HCT116 (cell line): ENCODE results near the gene NRROS. TPM values are rescaled to one million over a fixed set of nuclear protein-coding genes. Genes with fewer than 3 reads are reported as not detected.

Experiments used
- ATAC-seq: fragments of 200-7000 bp; cut with Tn5 transposase; 2 replicates; pipeline ENCODE4 v1.9.1; 2020; ENCODE audit warnings: mild to moderate bottlenecking, moderate library complexity
- BruUV-seq: library from RNA; stranded (reverse); fragments of 400-500 nt; replicated peaks from 2 replicates; lab custom pipeline; 2021; lab: Mats Ljungman, UMichigan
- CTCF ChIA-PET: fragments of 300-600 bp; sonication (Branson Sonifier 250); formaldehyde crosslinking; loops from one replicate; lab custom pipeline; 2021; ENCODE audit warnings: antibody characterized with exemption; lab: Charles Lee
- POLR2A ChIA-PET: fragments of 300-600, 350-600 bp; sonication (Branson Sonifier 250); formaldehyde crosslinking; loops from one replicate; lab custom pipeline; 2021; ENCODE audit warnings: antibody characterized with exemption; lab: Charles Lee
- RAD21 ChIA-PET, 2 experiments: fragments of 300-600 bp; sonication (Branson Sonifier 250); formaldehyde crosslinking; loops; one replicate each; lab custom pipeline; 2023; ENCODE audit warnings: low total read pairs in 2 of 2; ENCODE audit not compliant: uncharacterized antibody in 2 of 2, unreplicated experiment in 2 of 2, low non-redundant PET in 1 of 2; lab: Charles Lee
- DNase-seq: peaks from one replicate; pipeline ENCODE4 v3.0.0-alpha.2; 2010; ENCODE audit warnings: low read depth, low spot score
- H2AFZ ChIP-seq: fragments of 200-600 bp; shearing (Covaris generic), sonication (generic); 2 replicates; pipeline ENCODE4 v1.6.1; 2017; ENCODE audit warnings: low read depth, mixed run types, mixed read lengths, antibody characterized with exemption, low read length; ENCODE audit not compliant: poor library complexity, severe bottlenecking
- H3K27ac ChIP-seq: 2 replicates; pipeline ENCODE4 v1.5.1; 2012; ENCODE audit warnings: low read depth, low read length
- H3K27me3 ChIP-seq: fragments of 200-600 bp; sonication (generic); 2 replicates; pipeline ENCODE4 v1.6.1; 2016; ENCODE audit warnings: mixed run types, low read length, mixed read lengths; ENCODE audit not compliant: insufficient read depth
- H3K36me3 ChIP-seq, 2 experiments: fragments of 200-500 bp in 1 of 2; fragments of 200-600 bp in 1 of 2; sonication (Bioruptor generic) in 1 of 2; sonication (generic) in 1 of 2; 2 replicates each; pipeline versions ENCODE4 v1.5.1 to v1.6.1; 2014 to 2016; ENCODE audit warnings: low read length in 2 of 2, inconsistent platforms in 1 of 2, mixed read lengths in 1 of 2, mixed run types in 1 of 2; ENCODE audit not compliant: insufficient read depth in 2 of 2, control insufficient read depth in 1 of 2
- H3K4me1 ChIP-seq, 2 experiments: fragments of 200-600 bp in 1 of 2; sonication (generic) in 1 of 2; 2 replicates each; pipeline versions ENCODE4 v1.5.1 to v1.6.1; 2012 to 2017; ENCODE audit warnings: low read length in 2 of 2, inconsistent platforms in 1 of 2, mild to moderate bottlenecking in 1 of 2, mixed read lengths in 1 of 2, mixed run types in 1 of 2, moderate library complexity in 1 of 2; ENCODE audit not compliant: insufficient read depth in 2 of 2, control insufficient read depth in 1 of 2
- H3K4me2 ChIP-seq: fragments of 200-600 bp; sonication (generic); 2 replicates; pipeline ENCODE4 v1.6.1; 2017; ENCODE audit warnings: mixed run types, low read length, mixed read lengths
- H3K4me3 ChIP-seq, 2 experiments: fragments of 200-600 bp in 1 of 2; sonication (generic) in 1 of 2; replicated peaks in 1 of 2; 2 replicates each; pipeline ENCODE4 v1.5.1; 2011 to 2016; ENCODE audit warnings: low read length in 2 of 2, control low read depth in 1 of 2, low read depth in 1 of 2, mild to moderate bottlenecking in 1 of 2, mixed read lengths in 1 of 2, mixed run types in 1 of 2
- H3K79me2 ChIP-seq: fragments of 200-600 bp; sonication (generic); 2 replicates; pipeline ENCODE4 v1.6.1; 2017; ENCODE audit warnings: mild to moderate bottlenecking, mixed run types, low read length, moderate library complexity, mixed read lengths; ENCODE audit not compliant: insufficient read depth
- H3K9ac ChIP-seq: fragments of 200-600 bp; sonication (generic); 2 replicates; pipeline ENCODE4 v1.6.1; 2016; ENCODE audit warnings: low read length, mixed read lengths
- H3K9me2 ChIP-seq: fragments of 200-600 bp; sonication (generic), shearing (Covaris generic); 2 replicates; pipeline ENCODE4 v1.6.1; 2017; ENCODE audit warnings: mixed run types, mild to moderate bottlenecking, moderate library complexity; ENCODE audit not compliant: insufficient read depth
- H3K9me3 ChIP-seq, 2 experiments: fragments of 200-500 bp in 1 of 2; fragments of 200-600 bp in 1 of 2; sonication (Bioruptor generic) in 1 of 2; sonication (generic) in 1 of 2; 2 replicates each; pipeline ENCODE4 v1.6.1; 2014 to 2017; ENCODE audit warnings: low read length in 2 of 2, mixed read lengths in 2 of 2, inconsistent platforms in 1 of 2, low read depth in 1 of 2, mild to moderate bottlenecking in 1 of 2, mixed run types in 1 of 2, moderate library complexity in 1 of 2; ENCODE audit not compliant: control insufficient read depth in 1 of 2, insufficient read depth in 1 of 2
- H4K20me1 ChIP-seq: fragments of 200-600 bp; sonication (generic), shearing (Covaris generic); 2 replicates; pipeline ENCODE4 v1.6.1; 2017; ENCODE audit warnings: mixed run types, mild to moderate bottlenecking, moderate library complexity; ENCODE audit not compliant: insufficient read depth
- CEBPB ChIP-seq: IDR thresholded peaks from 2 replicates; pipeline ENCODE4 v1.6.1; 2012; ENCODE audit warnings: low read depth
- EGR1 ChIP-seq: IDR thresholded peaks from 2 replicates; pipeline ENCODE4 v1.6.1; 2012; ENCODE audit warnings: low read depth
- ELF1 ChIP-seq: IDR thresholded peaks from 2 replicates; pipeline ENCODE4 v1.6.1; 2012; ENCODE audit warnings: low read depth, borderline replicate concordance
- EZH2phosphoT487 ChIP-seq: fragments of 200-600 bp; IDR thresholded peaks from 2 replicates; pipeline ENCODE4 v1.6.1; 2018; ENCODE audit warnings: antibody characterized with exemption, borderline replicate concordance
- FOSL1 ChIP-seq: IDR thresholded peaks from 2 replicates; pipeline ENCODE4 v1.6.1; 2012; ENCODE audit warnings: low read depth
- JUND ChIP-seq: IDR thresholded peaks from 2 replicates; pipeline ENCODE4 v1.6.1; 2012
- POLR2A ChIP-seq: IDR thresholded peaks from 2 replicates; pipeline ENCODE4 v1.7.0; 2011; ENCODE audit warnings: borderline replicate concordance; ENCODE audit not compliant: insufficient read depth, insufficient read length; ENCODE audit errors: extremely low read depth
- RAD21 ChIP-seq: IDR thresholded peaks from 2 replicates; pipeline ENCODE4 v1.6.1; 2012; ENCODE audit warnings: low read depth, mild to moderate bottlenecking
- SIN3A ChIP-seq: IDR thresholded peaks from 2 replicates; pipeline ENCODE4 v1.6.1; 2012; ENCODE audit warnings: low read depth
- SP1 ChIP-seq: IDR thresholded peaks from 2 replicates; pipeline ENCODE4 v1.6.1; 2012; ENCODE audit warnings: low read depth
- SRF ChIP-seq: IDR thresholded peaks from 2 replicates; pipeline ENCODE4 v1.6.1; 2012; ENCODE audit warnings: low read depth
- TCF7L2 ChIP-seq: IDR thresholded peaks from 2 replicates; pipeline ENCODE4 v1.7.0; 2011; ENCODE audit warnings: borderline replicate concordance, inconsistent platforms; ENCODE audit not compliant: insufficient read depth, insufficient read length; ENCODE audit errors: extremely low read depth
- YY1 ChIP-seq: IDR thresholded peaks from 2 replicates; pipeline ENCODE4 v1.6.1; 2011; ENCODE audit warnings: low read length, low read depth, moderate library complexity, mild to moderate bottlenecking; ENCODE audit not compliant: insufficient replicate concordance; ENCODE audit errors: extremely low read depth
- ZNF274 ChIP-seq: fragments of 200-500 bp; sonication (Bioruptor generic); IDR thresholded peaks from 2 replicates; pipeline ENCODE4 v1.6.1; 2014; ENCODE audit warnings: mild to moderate bottlenecking, low read depth, low read length, inconsistent platforms
- intact Hi-C: fragments of 100-400 bp; cut with micrococcal nuclease; formaldehyde crosslinking; loops from 2 replicates; pipeline ENCODE4 v1.10.0; 2022
- total RNA-seq: library from RNA; stranded (reverse); gene quantifications from one replicate; pipeline ENCODE4 v1.2.1, GENCODE V29; 2021; ENCODE audit not compliant: unreplicated experiment
- TF ChIP-seq, protein P1 (sequence below): IDR thresholded peaks from 2 replicates; pipeline ENCODE4 v1.6.1; 2012
- TF ChIP-seq, protein P2 (sequence below): IDR thresholded peaks from 2 replicates; pipeline ENCODE4 v1.6.1; 2012; ENCODE audit warnings: low read depth
- TF ChIP-seq, protein P3 (sequence below): IDR thresholded peaks from 2 replicates; pipeline ENCODE4 v1.6.1; 2012
- TF ChIP-seq, protein P4 (sequence below), 3 experiments: fragments of 200-600 bp in 1 of 3; sonication (generic) in 1 of 3; IDR thresholded peaks in 2 of 3; conservative IDR thresholded peaks in 1 of 3; 2 replicates each; pipeline ENCODE4 v1.5.1; 2012 to 2017; ENCODE audit warnings: low read depth in 2 of 3, low read length in 2 of 3, antibody characterized with exemption in 1 of 3, borderline replicate concordance in 1 of 3, control low read depth in 1 of 3, mild to moderate bottlenecking in 1 of 3, mixed read lengths in 1 of 3, mixed run types in 1 of 3, moderate library complexity in 1 of 3; ENCODE audit not compliant: insufficient read depth in 1 of 3
- TF ChIP-seq, protein P5 (sequence below): IDR thresholded peaks from 2 replicates; pipeline ENCODE4 v1.6.1; 2011; ENCODE audit warnings: mild to moderate bottlenecking, low read length, moderate library complexity; ENCODE audit not compliant: insufficient replicate concordance; ENCODE audit errors: extremely low read depth

Gene NRROS
- total RNA-seq, 1 experiment from 2014 or later: 0.12 TPM

DNA sequence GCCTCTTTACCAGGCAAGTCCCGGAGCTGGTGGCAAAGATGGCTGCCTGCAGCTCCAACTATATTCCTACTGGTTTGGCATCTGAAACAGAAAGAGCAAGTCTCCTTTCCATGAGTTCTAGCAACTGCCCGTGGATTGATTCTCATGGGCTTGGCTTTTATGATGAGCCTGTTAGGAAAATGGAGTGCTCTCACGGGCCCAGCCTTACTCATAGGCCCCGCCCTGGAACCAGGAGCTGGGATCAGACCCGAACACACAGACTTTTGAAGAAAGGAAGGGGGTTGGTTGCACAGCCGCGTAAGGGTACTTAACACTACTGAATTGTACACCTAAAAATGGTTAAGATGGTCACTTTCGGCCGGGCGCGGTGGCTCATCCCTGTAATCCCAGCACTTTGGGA is 2.9 kb downstream of the NRROS start:
- BruUV-seq: no TSS peak
- TF ChIP-seq, protein P1, sequence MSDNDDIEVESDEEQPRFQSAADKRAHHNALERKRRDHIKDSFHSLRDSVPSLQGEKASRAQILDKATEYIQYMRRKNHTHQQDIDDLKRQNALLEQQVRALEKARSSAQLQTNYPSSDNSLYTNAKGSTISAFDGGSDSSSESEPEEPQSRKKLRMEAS: no peak
- TF ChIP-seq JUND (no peak), SIN3A (no peak), EZH2phosphoT487 (no peak), ZNF274 (no peak), SRF (no peak), FOSL1 (no peak), SP1 (no peak), ELF1 (no peak), EGR1 (no peak), TCF7L2 (no peak), RAD21 (no peak), CEBPB (no peak), POLR2A (no peak), YY1 (no peak)
- TF ChIP-seq, protein P2, sequence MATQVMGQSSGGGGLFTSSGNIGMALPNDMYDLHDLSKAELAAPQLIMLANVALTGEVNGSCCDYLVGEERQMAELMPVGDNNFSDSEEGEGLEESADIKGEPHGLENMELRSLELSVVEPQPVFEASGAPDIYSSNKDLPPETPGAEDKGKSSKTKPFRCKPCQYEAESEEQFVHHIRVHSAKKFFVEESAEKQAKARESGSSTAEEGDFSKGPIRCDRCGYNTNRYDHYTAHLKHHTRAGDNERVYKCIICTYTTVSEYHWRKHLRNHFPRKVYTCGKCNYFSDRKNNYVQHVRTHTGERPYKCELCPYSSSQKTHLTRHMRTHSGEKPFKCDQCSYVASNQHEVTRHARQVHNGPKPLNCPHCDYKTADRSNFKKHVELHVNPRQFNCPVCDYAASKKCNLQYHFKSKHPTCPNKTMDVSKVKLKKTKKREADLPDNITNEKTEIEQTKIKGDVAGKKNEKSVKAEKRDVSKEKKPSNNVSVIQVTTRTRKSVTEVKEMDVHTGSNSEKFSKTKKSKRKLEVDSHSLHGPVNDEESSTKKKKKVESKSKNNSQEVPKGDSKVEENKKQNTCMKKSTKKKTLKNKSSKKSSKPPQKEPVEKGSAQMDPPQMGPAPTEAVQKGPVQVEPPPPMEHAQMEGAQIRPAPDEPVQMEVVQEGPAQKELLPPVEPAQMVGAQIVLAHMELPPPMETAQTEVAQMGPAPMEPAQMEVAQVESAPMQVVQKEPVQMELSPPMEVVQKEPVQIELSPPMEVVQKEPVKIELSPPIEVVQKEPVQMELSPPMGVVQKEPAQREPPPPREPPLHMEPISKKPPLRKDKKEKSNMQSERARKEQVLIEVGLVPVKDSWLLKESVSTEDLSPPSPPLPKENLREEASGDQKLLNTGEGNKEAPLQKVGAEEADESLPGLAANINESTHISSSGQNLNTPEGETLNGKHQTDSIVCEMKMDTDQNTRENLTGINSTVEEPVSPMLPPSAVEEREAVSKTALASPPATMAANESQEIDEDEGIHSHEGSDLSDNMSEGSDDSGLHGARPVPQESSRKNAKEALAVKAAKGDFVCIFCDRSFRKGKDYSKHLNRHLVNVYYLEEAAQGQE: no peak
- TF ChIP-seq, protein P3, sequence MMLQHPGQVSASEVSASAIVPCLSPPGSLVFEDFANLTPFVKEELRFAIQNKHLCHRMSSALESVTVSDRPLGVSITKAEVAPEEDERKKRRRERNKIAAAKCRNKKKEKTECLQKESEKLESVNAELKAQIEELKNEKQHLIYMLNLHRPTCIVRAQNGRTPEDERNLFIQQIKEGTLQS: no peak
- TF ChIP-seq, protein P4, sequence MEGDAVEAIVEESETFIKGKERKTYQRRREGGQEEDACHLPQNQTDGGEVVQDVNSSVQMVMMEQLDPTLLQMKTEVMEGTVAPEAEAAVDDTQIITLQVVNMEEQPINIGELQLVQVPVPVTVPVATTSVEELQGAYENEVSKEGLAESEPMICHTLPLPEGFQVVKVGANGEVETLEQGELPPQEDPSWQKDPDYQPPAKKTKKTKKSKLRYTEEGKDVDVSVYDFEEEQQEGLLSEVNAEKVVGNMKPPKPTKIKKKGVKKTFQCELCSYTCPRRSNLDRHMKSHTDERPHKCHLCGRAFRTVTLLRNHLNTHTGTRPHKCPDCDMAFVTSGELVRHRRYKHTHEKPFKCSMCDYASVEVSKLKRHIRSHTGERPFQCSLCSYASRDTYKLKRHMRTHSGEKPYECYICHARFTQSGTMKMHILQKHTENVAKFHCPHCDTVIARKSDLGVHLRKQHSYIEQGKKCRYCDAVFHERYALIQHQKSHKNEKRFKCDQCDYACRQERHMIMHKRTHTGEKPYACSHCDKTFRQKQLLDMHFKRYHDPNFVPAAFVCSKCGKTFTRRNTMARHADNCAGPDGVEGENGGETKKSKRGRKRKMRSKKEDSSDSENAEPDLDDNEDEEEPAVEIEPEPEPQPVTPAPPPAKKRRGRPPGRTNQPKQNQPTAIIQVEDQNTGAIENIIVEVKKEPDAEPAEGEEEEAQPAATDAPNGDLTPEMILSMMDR (IDR thresholded peaks at IDR 0.05 in 2 of 3, conservative IDR thresholded peaks at IDR 0.05 in 1 of 3; ENCODE audit: borderline replicate concordance in 1 of 3, insufficient read depth in 1 of 3, low read depth in 2 of 3, low read length in 2 of 3): no peak
- TF ChIP-seq, protein P5, sequence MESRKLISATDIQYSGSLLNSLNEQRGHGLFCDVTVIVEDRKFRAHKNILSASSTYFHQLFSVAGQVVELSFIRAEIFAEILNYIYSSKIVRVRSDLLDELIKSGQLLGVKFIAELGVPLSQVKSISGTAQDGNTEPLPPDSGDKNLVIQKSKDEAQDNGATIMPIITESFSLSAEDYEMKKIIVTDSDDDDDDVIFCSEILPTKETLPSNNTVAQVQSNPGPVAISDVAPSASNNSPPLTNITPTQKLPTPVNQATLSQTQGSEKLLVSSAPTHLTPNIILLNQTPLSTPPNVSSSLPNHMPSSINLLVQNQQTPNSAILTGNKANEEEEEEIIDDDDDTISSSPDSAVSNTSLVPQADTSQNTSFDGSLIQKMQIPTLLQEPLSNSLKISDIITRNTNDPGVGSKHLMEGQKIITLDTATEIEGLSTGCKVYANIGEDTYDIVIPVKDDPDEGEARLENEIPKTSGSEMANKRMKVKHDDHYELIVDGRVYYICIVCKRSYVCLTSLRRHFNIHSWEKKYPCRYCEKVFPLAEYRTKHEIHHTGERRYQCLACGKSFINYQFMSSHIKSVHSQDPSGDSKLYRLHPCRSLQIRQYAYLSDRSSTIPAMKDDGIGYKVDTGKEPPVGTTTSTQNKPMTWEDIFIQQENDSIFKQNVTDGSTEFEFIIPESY: no peak
- Histone ChIP-seq H3K27me3 (no peaks in the 10 kb centered on the region), H3K9ac (no peak overlapping the region), H3K27ac (no peak overlapping the region), H3K36me3 (no peaks in the 10 kb centered on the region), H3K9me2 (no peaks in the 10 kb centered on the region), H2AFZ (no peak overlapping the region), H3K79me2 (no peaks in the 10 kb centered on the region), H3K9me3 (no peaks in the 10 kb centered on the region), H3K4me3 (no peak overlapping the region), H3K4me1 (no peaks in the 10 kb centered on the region), H3K4me2 (no peak overlapping the region), H4K20me1 (no peaks in the 10 kb centered on the region)
- ATAC-seq (no peak), DNase-seq (no peak)
- ChIA-PET POLR2A (no interaction called here), RAD21 (no interaction called here), CTCF (no interaction called here)
- intact Hi-C loops: no loop called here
